ENCODE measurements around the gene HMGCLL1.

The HMGCLL1 gene

DNA sequence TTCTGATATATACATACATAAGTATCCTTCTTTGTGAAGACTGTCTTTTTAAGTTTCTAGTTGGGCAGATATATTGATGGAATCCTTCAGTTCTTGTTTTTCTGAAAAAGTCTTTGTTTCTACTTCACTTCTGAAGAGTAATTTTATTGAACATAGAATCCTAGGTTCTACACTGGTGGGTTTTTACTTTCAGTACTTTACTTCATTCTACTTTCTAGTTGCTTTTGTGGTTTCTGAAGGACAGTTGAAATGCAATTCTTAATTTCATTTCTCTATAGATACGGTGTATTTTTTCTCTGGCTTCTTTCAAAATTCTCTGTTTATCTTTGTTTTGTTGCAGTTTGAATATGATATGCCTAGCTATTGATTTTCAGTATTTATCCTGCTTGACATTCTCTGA is 105.3 kb downstream of the HMGCLL1 start:
- DNase-seq (ENCODE audit: low spot score) = no peak
- TF ChIP-seq, protein P1, sequence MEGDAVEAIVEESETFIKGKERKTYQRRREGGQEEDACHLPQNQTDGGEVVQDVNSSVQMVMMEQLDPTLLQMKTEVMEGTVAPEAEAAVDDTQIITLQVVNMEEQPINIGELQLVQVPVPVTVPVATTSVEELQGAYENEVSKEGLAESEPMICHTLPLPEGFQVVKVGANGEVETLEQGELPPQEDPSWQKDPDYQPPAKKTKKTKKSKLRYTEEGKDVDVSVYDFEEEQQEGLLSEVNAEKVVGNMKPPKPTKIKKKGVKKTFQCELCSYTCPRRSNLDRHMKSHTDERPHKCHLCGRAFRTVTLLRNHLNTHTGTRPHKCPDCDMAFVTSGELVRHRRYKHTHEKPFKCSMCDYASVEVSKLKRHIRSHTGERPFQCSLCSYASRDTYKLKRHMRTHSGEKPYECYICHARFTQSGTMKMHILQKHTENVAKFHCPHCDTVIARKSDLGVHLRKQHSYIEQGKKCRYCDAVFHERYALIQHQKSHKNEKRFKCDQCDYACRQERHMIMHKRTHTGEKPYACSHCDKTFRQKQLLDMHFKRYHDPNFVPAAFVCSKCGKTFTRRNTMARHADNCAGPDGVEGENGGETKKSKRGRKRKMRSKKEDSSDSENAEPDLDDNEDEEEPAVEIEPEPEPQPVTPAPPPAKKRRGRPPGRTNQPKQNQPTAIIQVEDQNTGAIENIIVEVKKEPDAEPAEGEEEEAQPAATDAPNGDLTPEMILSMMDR (IDR thresholded peaks at IDR 0.05; ENCODE audit: extremely low read depth, insufficient read depth, missing control alignments) = no peak
- in situ Hi-C loops (cut with MboI; ENCODE audit: low pct_unique_long_range_greater_than_20kb, low sequenced_read_pairs, unreplicated experiment) = loop anchor here (25.0 kb wide), 1 partner anchor 414 kb away; the partner anchor contains the start of gene BMP5

DNA sequence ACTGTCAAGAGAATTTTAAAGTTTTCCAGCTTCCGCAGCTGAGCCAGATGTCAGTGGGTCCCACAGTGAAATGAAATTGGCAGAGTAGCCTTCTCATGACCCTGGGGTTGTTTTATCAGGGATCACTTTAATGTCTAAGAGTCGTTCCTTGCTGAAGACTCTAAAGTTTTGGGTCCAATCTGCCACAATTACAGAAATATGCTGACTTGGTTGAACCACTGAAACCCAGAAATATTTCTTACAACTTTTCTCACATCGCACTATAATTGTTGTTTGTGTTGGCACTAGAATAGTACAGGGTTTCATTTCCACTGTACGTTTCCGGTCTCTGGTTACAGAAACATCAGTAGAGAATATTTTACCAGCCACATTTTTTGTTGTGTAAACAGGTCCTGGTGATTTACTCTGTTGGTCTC is 109.0 kb downstream of the HMGCLL1 start:
- DNase-seq (ENCODE audit: low spot score) = no peak
- TF ChIP-seq, protein P1 (IDR thresholded peaks at IDR 0.05; ENCODE audit: extremely low read depth, insufficient read depth, missing control alignments) = no peak
- in situ Hi-C loops (cut with MboI; ENCODE audit: low pct_unique_long_range_greater_than_20kb, low sequenced_read_pairs, unreplicated experiment) = loop anchor here (25.0 kb wide), 1 partner anchor 417 kb away; the partner anchor contains the start of gene BMP5

DNA sequence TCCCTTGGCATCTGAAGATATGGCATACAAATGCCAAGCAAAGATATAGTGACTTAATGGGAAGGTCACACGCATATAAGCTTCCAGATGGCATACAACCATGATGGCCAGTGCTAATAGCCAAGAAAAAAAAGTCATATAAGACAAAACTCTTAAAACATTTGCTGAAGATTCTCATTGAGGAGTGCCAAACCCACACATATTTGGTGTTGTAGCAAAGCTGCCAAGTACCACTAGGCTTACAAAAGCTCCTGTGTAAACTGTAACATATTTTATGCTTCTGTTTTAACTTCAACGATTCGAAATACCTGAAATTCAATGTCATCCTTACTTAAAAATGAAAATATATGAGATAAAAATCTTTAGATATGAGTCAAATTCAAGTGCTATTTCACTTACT is 123.0 kb downstream of the HMGCLL1 start:
- DNase-seq (ENCODE audit: low spot score) = no peak
- TF ChIP-seq, protein P1 (IDR thresholded peaks at IDR 0.05; ENCODE audit: extremely low read depth, insufficient read depth, missing control alignments) = no peak
- in situ Hi-C loops (cut with MboI; ENCODE audit: low pct_unique_long_range_greater_than_20kb, low sequenced_read_pairs, unreplicated experiment) = loop anchor here (25.0 kb wide), 1 partner anchor 431 kb away; the partner anchor contains the start of gene BMP5

DNA sequence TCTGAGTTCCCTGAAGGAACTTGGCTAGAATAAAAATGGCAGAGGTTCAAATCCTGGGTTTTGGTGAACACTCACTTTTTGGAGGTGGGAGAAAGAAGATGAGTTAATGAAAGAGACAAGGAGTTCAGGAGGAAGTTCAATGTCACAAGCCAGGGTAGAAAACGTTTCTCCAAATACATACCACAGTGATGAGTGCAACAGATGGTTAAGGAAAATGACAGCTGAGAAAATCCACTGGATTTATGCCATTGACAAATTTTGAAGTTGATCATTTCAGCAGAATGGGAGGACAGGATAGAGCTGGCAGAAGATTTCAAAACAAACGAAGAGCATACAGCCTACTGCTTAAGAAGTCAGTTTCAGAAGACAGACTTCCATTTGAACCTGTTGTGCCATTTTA is 129.0 kb downstream of the HMGCLL1 start:
- DNase-seq (ENCODE audit: low spot score) = no peak
- TF ChIP-seq, protein P1 (IDR thresholded peaks at IDR 0.05; ENCODE audit: extremely low read depth, insufficient read depth, missing control alignments) = no peak
- in situ Hi-C loops (cut with MboI; ENCODE audit: low pct_unique_long_range_greater_than_20kb, low sequenced_read_pairs, unreplicated experiment) = loop anchor here (25.0 kb wide), 1 partner anchor 437 kb away; the partner anchor contains the start of gene BMP5

DNA sequence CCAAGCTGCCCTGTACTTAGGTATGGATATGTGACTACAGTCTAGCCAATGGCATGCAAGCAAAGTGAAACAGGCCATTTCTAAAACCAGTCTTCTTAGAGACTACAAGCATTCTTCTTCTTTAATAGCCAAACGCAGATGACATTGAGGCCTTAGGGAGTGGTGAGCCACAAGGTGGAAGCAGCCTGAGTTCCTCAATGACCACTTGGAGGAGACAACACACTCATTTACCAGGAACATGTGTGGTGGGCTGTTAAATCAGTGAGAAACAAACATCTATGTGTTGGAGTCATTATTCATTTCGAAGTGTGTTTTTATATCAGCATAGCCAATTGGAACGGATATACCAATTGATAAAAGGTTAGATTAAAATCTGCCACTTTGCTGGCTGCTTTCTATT is 129.8 kb downstream of the HMGCLL1 start:
- TF ChIP-seq, protein P1 (IDR thresholded peaks at IDR 0.05; ENCODE audit: extremely low read depth, insufficient read depth, missing control alignments) = no peak
- DNase-seq (ENCODE audit: low spot score) = no peak
- in situ Hi-C loops (cut with MboI; ENCODE audit: low pct_unique_long_range_greater_than_20kb, low sequenced_read_pairs, unreplicated experiment) = no loop called here

DNA sequence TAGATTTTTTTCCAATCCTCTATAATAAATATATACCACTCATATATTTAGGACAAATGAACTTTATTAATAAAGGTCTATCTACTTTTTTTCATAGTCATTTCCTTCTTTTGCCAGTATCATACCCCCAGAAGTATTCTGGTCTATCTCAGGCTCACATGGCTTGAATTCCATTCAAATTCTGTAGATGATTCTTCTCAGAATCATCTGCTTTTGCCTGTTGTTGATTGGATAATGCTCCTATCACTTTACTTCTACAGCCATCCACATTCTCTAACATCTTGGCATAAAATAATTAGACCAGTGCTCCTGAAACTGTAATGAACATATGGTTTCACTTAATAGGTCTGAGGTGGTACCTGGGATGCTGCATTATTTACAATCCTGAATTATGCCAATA is 130.5 kb downstream of the HMGCLL1 start:
- in situ Hi-C loops (cut with MboI; ENCODE audit: low pct_unique_long_range_greater_than_20kb, low sequenced_read_pairs, unreplicated experiment) = no loop called here
- DNase-seq (ENCODE audit: low spot score) = no peak
- TF ChIP-seq, protein P1 (IDR thresholded peaks at IDR 0.05; ENCODE audit: extremely low read depth, insufficient read depth, missing control alignments) = no peak
